Vagina (tissue), 2 donors: ENCODE data around the gene SYNRG.

ENCODE experiments used
- POLR2A ChIP-seq, 2 donors: fragments of 450-650 bp; IDR thresholded peaks; one replicate each; pipeline ENCODE4 v1.6.1; 2017; ENCODE audit warnings: antibody characterized with exemption in 2 of 2, mild to moderate bottlenecking in 2 of 2, moderate library complexity in 2 of 2
- POLR2AphosphoS5 ChIP-seq, 2 donors: sonication (generic); formaldehyde crosslinking; IDR thresholded peaks; one replicate each; pipeline ENCODE4 v1.9.0; 2017; ENCODE audit warnings: antibody characterized with exemption in 2 of 2, mild to moderate bottlenecking in 2 of 2, low read depth in 1 of 2; ENCODE audit not compliant: insufficient read depth in 1 of 2

DNA sequence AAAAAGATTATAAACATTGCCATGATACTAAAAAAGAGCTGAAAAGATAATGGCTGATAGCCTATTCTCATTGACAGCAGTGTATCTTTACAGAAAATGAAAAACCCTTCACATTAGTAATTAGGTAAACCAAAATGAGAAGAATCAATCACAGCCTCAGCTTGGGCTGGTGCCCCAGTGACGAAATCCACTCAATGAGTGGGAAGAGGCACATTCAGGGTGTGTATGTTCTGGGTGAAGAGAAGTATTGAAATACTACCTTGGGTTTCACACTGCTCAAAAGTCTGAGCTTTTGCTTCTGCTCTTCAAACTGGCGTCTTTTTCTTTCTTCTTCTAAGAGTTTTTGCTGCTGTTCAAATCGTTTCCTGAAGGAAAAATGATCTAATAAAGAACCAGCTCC lies 24.2 kb downstream of the SYNRG start:
- TF ChIP-seq POLR2A (IDR thresholded peaks at IDR 0.05) (no peak), POLR2AphosphoS5 (IDR thresholded peaks at IDR 0.05; ENCODE audit: insufficient read depth in 1 of 2, low read depth in 1 of 2) (no peak)
